Omental fat pad (tissue), 4 donors: ENCODE measurements around the gene SAMD11. TPM values are rescaled to one million over a fixed set of nuclear protein-coding genes. Genes with fewer than 3 reads are reported as not detected.

Source experiments
- ATAC-seq: fragments of 150-250 bp; one replicate; pipeline ENCODE4 v1.9.1; 2016; ENCODE audit warnings: mild to moderate bottlenecking, moderate library complexity; ENCODE audit not compliant: low FRiP score
- DNase-seq: peaks from one replicate; pipeline ENCODE4 v3.0.0-alpha.2; 2019; ENCODE audit warnings: low spot score
- CTCF ChIP-seq, 3 donors: fragments of 450-650 bp; IDR thresholded peaks; one replicate each; pipeline ENCODE4 v1.5.1; 2016 to 2017; ENCODE audit warnings: antibody characterized with exemption in 3 of 3, mild to moderate bottlenecking in 3 of 3, moderate library complexity in 2 of 3
- total RNA-seq, 4 donors: library from RNA; depleted of rRNA; stranded (reverse); fragments of >200 nt; gene quantifications; one replicate each; pipeline ENCODE4 v1.1.0, GENCODE V29; 2016

The SAMD11 gene
- total RNA-seq, 4 donors from 2014 or later = 0.96 to 7.7 (median 1.3) TPM

GRCh38 chr1:971751-972506 is 48.2 kb downstream of the SAMD11 start:
- no peak for TF ChIP-seq CTCF (IDR thresholded peaks at IDR 0.05)
- ATAC-seq = no peak
- no peak for DNase-seq

GRCh38 chr1:972726-973458 is 49.2 kb downstream of the SAMD11 start:
- no peak for TF ChIP-seq CTCF (IDR thresholded peaks at IDR 0.05)
- ATAC-seq (no peak), DNase-seq (no peak)

- no peak for DNase-seq
These were observed 50.0 kb downstream of the SAMD11 start for GRCh38 chr1:973459-974292.

GRCh38 chr1:974293-974640 is 50.5 kb downstream of the SAMD11 start:
- DNase-seq = no peak
- ATAC-seq = no peak
- no peak for TF ChIP-seq CTCF (IDR thresholded peaks at IDR 0.05)

More at GRCh38 chr1:973459-974292, 50.0 kb downstream of the SAMD11 start:
- ATAC-seq = no peak
- TF ChIP-seq CTCF (IDR thresholded peaks at IDR 0.05) = no peak

GRCh38 chr1:974687-975328 is 51.1 kb downstream of the SAMD11 start:
- no peak for ATAC-seq
- no peak for TF ChIP-seq CTCF (IDR thresholded peaks at IDR 0.05)
- DNase-seq = no peak

GRCh38 chr1:975365-975764 is 51.6 kb downstream of the SAMD11 start:
- no peak for TF ChIP-seq CTCF (IDR thresholded peaks at IDR 0.05)
- no peak for ATAC-seq
- DNase-seq = no peak
